ENCODE data around the gene RRAD. TPM values are rescaled to one million over a fixed set of nuclear protein-coding genes. Genes with fewer than 3 reads are reported as not detected.

The RRAD gene
- total and polyA plus RNA-seq, 4 donors = 0.14 to 0.61 (median 0.54) TPM

GRCh38 chr16:66931665-66932064 is 6.3 kb upstream of the RRAD start:
- Histone ChIP-seq H3K4me3 (ENCODE audit: low read depth in 1 of 3, low read length in 3 of 3) (no peak overlapping the region), H3K9ac (ENCODE audit: low read depth in 1 of 2, low read length in 2 of 2) (no peak overlapping the region), H3K27ac (ENCODE audit: low read depth in 1 of 2, low read length in 2 of 2) (no peak overlapping the region), H3K27me3 (ENCODE audit: control insufficient read depth in 4 of 4, insufficient read depth in 4 of 4, low read length in 3 of 4) (no peaks in the 10 kb centered on the region), H3K36me3 (ENCODE audit: control insufficient read depth in 4 of 4, insufficient read depth in 3 of 4, low read depth in 1 of 4, low read length in 3 of 4) (no peaks in the 10 kb centered on the region), H3K9me3 (ENCODE audit: control insufficient read depth in 4 of 4, low read length in 3 of 4) (no peaks in the 10 kb centered on the region), H3K4me1 (ENCODE audit: control insufficient read depth in 4 of 4, insufficient read depth in 4 of 4, low read length in 3 of 4) (peaks cover 0 to 33% (median 22%) of the 10 kb centered on the region in 4 donors)
- 86% methylated on average over 2 of the region's 2 CpGs for WGBS
- TF ChIP-seq SP1 (IDR thresholded peaks at IDR 0.05) (no peak), CTCF (IDR thresholded peaks at IDR 0.05; ENCODE audit: low read depth, low read length, missing input control) (no peak), JUND (IDR thresholded peaks at IDR 0.05) (no peak), EGR1 (IDR thresholded peaks at IDR 0.05; ENCODE audit: low read depth in 2 of 2) (no peak), RXRA (IDR thresholded peaks at IDR 0.05) (no peak), TAF1 (conservative IDR thresholded peaks at IDR 0.05) (no peak), YY1 (IDR thresholded peaks at IDR 0.05) (no peak), MAX (IDR thresholded peaks at IDR 0.05) (no peak), ATF3 (IDR thresholded peaks at IDR 0.05) (no peak), ZBTB33 (IDR thresholded peaks at IDR 0.05) (no peak), REST (IDR thresholded peaks at IDR 0.05) (no peak), HNF4A (conservative IDR thresholded peaks at IDR 0.05) (no peak), FOXA2 (IDR thresholded peaks at IDR 0.05) (no peak)
- no peak for DNase-seq (ENCODE audit: low spot score)

GRCh38 chr16:66930189-66930588 is 4.9 kb upstream of the RRAD start:
- no peaks in the 10 kb centered on the region for H3K36me3 ChIP-seq (ENCODE audit: control insufficient read depth in 4 of 4, insufficient read depth in 3 of 4, low read depth in 1 of 4, low read length in 3 of 4)
- H3K4me1 ChIP-seq (ENCODE audit: control insufficient read depth in 4 of 4, insufficient read depth in 4 of 4, low read length in 3 of 4) = peaks cover 2 to 26% (median 20%) of the 10 kb centered on the region in 4 donors
- no peak overlapping the region for H3K9ac ChIP-seq (ENCODE audit: low read depth in 1 of 2, low read length in 2 of 2)
- no peaks in the 10 kb centered on the region for H3K27me3 ChIP-seq (ENCODE audit: control insufficient read depth in 4 of 4, insufficient read depth in 4 of 4, low read length in 3 of 4)
- H3K27ac ChIP-seq (ENCODE audit: low read depth in 1 of 2, low read length in 2 of 2) = peak overlapping the region; percentile 58 to 64
- no peaks in the 10 kb centered on the region for H3K9me3 ChIP-seq (ENCODE audit: control insufficient read depth in 4 of 4, low read length in 3 of 4)
- 36% methylated on average over 4 of the region's 4 CpGs for WGBS
- H3K4me3 ChIP-seq (ENCODE audit: low read depth in 1 of 3, low read length in 3 of 3) = no peak overlapping the region
- peak; percentile 62 for DNase-seq (ENCODE audit: low spot score)
- TF ChIP-seq ZBTB33 (IDR thresholded peaks at IDR 0.05) (no peak), ATF3 (IDR thresholded peaks at IDR 0.05) (no peak), FOXA1 (IDR thresholded peaks at IDR 0.05) (no peak), REST (IDR thresholded peaks at IDR 0.05) (peak; percentile 51), CTCF (IDR thresholded peaks at IDR 0.05; ENCODE audit: low read depth, low read length, missing input control) (no peak), MAX (IDR thresholded peaks at IDR 0.05) (no peak)

All from liver (tissue), 9 donors.